GM18868 (cell line): ENCODE results near the gene DOK3.

Experiments used
- ATAC-seq: cut with Tn5 transposase; IDR thresholded peaks from one replicate; pipeline ENCODE4 v1.9.1; 2021; ENCODE audit warnings: mild to moderate bottlenecking, moderate library complexity; ENCODE audit not compliant: unreplicated experiment

DOK3 gene

DNA sequence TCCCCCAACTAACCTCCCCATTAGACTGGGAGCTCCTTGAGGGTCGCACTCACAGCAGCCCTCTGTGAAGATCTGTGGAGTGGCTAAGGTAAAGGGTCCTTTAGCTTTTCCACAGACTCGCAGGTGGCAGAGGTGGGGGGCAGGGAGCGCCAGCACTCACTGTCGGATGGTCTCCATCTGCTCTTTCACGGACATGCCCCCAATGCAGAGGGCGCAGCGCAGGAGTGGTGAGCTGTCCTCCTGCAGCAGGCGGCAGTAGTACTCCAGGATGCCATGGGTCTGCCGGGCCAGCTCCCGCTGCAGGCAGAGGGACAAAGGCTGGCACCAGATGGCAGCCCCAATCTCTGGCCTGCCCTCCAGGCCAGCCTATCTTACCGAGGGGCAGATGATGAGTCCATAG lies 4.9 kb upstream of the DOK3 start:
- ATAC-seq, result no peak

- ATAC-seq, result no peak
These were observed 3.9 kb upstream of the DOK3 start for GRCh38 chr5:177513500-177513899.

- no peak for ATAC-seq
These were observed 3.2 kb upstream of the DOK3 start for GRCh38 chr5:177512736-177513380.

DNA sequence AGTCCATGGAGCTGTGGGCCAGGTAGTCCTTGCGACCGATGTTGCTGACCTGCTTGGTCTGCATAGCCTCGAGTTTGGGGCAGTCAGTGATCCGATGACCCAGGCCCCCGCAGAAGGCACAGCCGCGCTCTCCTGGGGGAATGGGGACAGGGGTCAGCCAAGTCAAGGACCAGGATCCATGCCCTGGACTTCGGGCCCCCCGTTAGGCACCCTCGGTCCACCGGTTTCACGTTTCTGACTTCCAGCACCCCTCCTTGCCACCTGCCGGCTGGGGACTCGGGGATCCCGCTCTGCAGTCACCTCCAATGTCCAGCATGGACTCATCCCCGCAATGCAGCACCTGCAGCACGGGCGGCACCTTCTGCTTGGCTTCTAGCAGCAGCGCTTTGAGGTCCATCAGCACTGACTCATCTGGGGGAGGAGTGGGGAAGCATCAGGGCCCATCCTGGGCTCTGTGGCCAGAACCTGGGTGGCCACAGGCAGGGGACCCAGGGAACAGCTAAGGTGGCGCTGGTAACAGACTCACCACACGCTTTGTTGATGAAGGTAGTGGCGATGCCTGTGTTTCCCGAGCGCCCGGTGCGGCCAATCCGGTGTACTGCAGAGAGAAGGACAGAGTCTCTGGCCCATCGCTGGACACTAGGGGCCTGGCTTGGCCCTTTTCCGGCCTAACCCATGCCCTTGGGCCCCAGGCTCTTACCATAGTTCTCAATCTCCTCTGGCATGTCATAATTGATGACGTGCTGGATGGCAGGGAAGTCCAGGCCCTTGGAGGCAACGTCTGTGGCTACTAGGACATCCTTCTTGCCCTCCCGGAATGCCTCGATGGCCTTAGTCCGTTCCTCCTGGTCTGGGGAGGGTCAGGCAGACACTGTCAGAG lies 2.4 kb upstream of the DOK3 start:
- ATAC-seq, result no peak

DNA sequence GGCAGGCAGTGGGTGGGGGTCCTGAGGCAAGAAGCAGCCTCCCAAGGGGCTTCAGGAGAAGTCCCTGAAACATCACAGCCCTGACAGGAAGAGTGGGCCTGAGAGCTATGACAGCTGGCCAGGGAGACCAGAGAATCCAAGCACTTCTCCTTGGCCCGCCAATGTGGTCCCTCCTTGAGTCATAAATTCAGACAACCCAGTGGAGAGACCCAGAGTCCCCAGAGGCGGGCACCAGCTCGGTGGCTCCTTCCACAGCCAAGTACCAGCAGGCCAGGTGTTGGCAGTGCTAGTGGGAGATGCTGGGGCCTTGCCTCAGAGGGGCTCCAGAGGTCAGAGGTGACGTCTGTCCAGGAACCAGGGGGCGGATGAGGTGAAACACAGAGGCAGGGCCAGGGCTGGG lies 1.6 kb upstream of the DOK3 start:
- ATAC-seq, result no peak

DNA sequence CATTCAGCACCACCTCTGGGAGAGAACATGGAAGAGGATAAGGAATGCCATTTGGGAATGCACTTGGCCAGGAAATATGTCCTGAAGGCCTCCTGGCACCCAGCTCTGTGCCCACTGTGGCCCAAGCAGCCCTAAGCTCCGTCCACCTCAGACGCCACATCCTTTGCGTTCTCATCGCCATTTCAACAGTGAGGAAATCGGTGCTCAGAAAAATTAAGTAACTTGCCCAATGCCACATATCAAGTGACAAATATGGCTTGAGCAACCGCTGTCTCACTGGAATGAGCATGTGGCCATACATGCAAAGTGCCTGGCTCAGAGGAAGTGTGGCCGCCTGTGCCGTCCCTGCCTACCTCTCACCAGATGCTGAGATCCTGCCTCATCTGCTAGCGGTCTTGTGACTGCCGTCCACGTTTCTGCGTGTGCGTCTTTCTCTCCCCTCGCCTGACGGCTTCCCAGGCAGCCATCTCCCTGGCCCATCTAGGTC lies 984 bp upstream of the DOK3 start:
- ATAC-seq, result peak; percentile 37

- ATAC-seq, result peak; percentile 34
These were observed 453 bp upstream of the DOK3 start for GRCh38 chr5:177509991-177510566.

DNA sequence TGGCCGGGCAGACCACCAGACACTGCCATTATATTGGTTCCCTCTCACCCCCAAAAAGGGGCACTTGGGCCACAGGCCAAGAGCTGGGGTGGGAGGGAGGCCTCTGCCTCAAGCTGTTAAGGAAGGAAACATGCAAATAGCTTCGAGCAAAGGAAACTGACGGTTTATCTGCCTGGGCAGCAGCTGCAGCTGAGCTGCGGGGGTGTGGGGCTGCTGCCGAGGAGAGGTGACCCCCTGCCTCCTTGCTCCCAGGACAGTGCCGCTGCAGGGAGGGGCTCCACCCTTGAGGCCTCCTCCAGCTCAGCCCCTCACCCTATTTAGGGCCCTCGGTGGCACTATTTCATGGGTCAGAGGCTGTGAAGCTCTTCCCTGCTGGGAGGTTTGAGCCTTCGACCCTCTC lies 789 bp downstream of the DOK3 start:
- no peak for ATAC-seq

GRCh38 chr5:177508221-177508611 lies 1.4 kb downstream of the DOK3 start:
- no peak for ATAC-seq

DNA sequence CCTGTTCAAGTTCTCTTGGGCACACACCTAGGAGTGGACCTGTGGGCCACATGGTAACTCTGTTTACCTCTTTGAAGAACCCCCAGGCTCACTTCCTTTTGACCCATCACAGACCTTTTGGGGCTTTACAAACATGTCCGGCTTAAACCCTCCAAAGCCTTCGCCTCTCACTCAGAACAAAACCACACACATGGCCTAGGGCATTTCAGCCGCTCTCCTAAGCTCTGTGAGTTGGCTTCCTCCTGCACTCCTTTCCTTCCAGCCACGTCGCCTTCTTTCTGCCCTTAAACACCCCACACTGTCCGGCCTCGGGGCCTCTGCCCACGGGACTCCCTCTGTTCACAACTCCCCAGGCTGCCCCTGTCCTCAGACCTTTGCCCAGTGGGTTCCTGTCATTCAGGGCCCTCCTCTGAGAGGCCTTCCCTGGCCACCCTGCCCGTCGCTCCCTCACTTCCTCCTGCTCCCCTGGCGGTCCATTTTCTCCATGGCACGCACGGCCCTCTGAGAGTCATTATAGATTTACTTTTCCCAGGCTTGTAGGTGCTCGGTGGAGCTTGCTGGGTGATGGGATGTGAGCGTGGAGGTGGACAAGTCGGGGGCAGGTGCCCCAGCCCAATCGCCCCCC lies 1.9 kb downstream of the DOK3 start:
- ATAC-seq, result no peak

GRCh38 chr5:177507165-177507564 lies 2.5 kb downstream of the DOK3 start:
- ATAC-seq, result no peak

GRCh38 chr5:177505075-177505474 lies 4.6 kb downstream of the DOK3 start:
- no peak for ATAC-seq

GRCh38 chr5:177504086-177505056 lies 5.3 kb downstream of the DOK3 start:
- ATAC-seq, result no peak

DNA sequence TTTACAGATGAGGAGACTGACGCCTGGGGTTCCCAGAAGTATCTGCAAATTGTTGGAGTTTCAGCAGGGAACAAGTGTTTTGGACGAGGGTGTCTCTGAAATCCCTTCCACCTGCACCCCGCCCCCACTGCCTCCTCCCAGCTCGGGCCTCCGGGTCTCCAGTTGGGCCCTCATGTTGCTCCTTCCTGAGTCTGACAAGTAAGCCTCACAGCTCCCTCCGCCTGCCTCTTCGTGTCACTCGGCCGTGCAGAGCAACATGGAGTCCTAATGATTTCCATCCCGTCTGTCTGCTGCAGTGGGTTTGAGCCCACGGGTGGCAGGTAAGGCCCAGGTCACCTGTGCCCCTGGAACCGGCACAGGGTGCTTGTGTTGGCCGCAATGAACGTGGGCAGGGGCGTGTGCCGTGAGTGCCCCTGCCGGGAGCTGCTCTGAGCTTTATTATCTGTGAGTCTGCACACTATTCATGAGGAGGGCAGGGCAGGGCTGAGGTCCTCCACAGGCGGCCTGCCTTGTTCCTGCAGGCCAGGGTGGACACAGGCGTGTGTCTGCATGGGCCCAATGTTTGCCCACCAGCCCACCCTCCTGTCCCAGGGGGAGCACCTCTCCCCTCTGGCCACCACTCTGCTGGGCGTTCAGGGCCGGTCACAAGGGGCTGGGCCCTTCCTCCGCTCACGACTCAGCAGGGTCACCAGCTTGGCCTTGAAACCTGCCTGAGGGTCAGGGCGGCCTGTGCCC lies 6.1 kb downstream of the DOK3 start:
- no peak for ATAC-seq

GRCh38 chr5:177502886-177503285 lies 6.7 kb downstream of the DOK3 start:
- ATAC-seq, result no peak

GRCh38 chr5:177501874-177502678 lies 7.5 kb downstream of the DOK3 start:
- ATAC-seq, result no peak

DNA sequence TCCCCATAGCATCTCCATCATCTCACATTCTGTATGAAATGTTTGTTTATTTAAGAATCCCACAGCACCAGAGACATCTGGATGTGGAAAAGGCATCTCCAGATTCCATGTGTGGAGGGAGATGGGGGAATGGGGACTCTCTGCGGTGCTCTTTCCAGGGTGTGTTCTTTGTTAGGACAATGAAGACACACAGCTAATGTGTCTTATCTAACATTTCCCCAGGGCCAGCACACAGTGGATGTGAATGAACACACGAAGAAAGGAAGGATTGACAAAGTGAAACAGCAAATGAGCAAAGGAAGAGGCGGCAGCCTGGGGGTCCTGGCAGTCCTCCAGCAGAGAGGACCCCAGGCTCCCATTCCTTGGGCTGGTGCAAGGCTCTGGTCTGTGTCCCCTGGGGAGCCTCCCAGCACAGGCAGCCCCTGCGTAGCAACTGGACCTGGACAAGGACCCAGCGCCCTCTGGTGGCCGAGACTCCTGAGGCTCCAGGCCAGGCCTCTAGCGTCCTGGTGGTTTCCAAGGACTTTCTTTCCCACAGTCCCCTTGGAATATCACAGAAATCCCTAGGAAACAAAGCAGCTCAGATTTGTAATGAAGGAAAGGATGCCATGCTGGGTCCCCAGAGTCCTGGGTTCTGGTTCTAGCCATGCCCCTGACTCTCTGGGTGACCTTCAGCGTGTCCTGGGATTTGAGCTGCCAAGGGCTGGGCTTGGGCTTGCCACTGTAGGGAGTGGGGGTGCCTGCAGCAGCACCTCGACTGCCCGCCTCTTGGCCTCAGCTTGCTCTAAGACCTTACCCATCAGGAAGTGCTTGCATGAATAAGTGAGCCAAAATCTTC lies 8.7 kb downstream of the DOK3 start:
- no peak for ATAC-seq

DNA sequence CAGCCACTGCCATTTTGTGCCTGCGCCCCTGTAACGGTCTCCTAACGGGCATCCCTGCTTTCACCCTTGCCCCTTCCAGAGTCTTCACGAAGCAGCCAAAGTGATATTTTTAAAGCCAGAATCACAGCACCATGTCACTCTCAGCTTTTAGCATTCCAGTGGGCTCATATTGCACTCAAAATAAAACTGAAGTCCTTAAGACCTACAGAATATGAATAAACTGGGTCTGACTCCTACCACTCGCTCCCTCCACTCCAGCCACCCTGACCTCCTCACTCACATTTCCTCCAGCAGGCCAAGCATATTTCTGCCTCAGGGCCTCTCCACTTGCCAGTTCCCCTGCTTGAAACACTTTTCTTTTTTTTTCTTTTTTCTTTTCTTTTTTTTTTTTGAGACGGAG lies 9.8 kb downstream of the DOK3 start:
- no peak for ATAC-seq
